H9 (cell line): Measurements from ENCODE around the gene NAB2. TPM values are rescaled to one million over a fixed set of nuclear protein-coding genes. Genes with fewer than 3 reads are reported as not detected.
"Not testable (repeated sequence)": the region's sequence is repeated elsewhere in the genome, so short reads cannot be mapped to it uniquely, and the experiment has no call there.

Source experiments
- DNase-seq: peaks from one replicate; pipeline ENCODE4 v3.0.0-alpha.2; 2017
- H2AFZ ChIP-seq: one replicate; pipeline ENCODE4 v1.6.1; 2013; ENCODE audit warnings: mild to moderate bottlenecking, low read length, control low read depth, moderate library complexity
- H2AK5ac ChIP-seq: 2 replicates; pipeline ENCODE4 v1.6.1; 2013; ENCODE audit warnings: low read length, control low read depth, mixed read lengths; ENCODE audit not compliant: insufficient read length
- H2BK120ac ChIP-seq: one replicate; pipeline ENCODE4 v1.6.1; 2013; ENCODE audit warnings: low read depth, mild to moderate bottlenecking, low read length, control low read depth, inconsistent platforms; ENCODE audit not compliant: poor library complexity, severe bottlenecking
- H2BK12ac ChIP-seq: 2 replicates; pipeline ENCODE4 v1.6.1; 2013; ENCODE audit warnings: low read length, control low read depth, mixed read lengths, low read depth; ENCODE audit not compliant: insufficient read length
- H2BK15ac ChIP-seq: 2 replicates; pipeline ENCODE4 v1.6.1; 2013; ENCODE audit warnings: low read depth, low read length, control low read depth
- H2BK20ac ChIP-seq: one replicate; pipeline ENCODE4 v1.6.1; 2013; ENCODE audit warnings: low read depth, mild to moderate bottlenecking, low read length, control low read depth, inconsistent platforms; ENCODE audit not compliant: poor library complexity, severe bottlenecking
- H2BK5ac ChIP-seq: 2 replicates; pipeline ENCODE4 v1.6.1; 2013; ENCODE audit warnings: low read length, control low read depth, mixed read lengths; ENCODE audit not compliant: insufficient read length
- H3K14ac ChIP-seq: 2 replicates; pipeline ENCODE4 v1.6.1; 2013; ENCODE audit warnings: low read length, control low read depth; ENCODE audit not compliant: insufficient read depth
- H3K18ac ChIP-seq: 2 replicates; pipeline ENCODE4 v1.6.1; 2013; ENCODE audit warnings: low read depth, mild to moderate bottlenecking, mixed read lengths, low read length, control low read depth; ENCODE audit not compliant: insufficient read length
- H3K23ac ChIP-seq: 2 replicates; pipeline ENCODE4 v1.6.1; 2013; ENCODE audit warnings: low read length, control low read depth, mixed read lengths, low read depth; ENCODE audit not compliant: insufficient read length
- H3K23me2 ChIP-seq: 2 replicates; pipeline ENCODE4 v1.6.1; 2013; ENCODE audit warnings: low read depth, mild to moderate bottlenecking, mixed read lengths, low read length, control low read depth; ENCODE audit not compliant: insufficient read length, poor library complexity, severe bottlenecking
- H3K27ac ChIP-seq: 2 replicates; pipeline ENCODE4 v1.5.1; 2013; ENCODE audit warnings: low read length, control low read depth, mixed read lengths, low read depth; ENCODE audit not compliant: insufficient read length
- H3K27me3 ChIP-seq: 2 replicates; pipeline ENCODE4 v1.6.1; 2013; ENCODE audit warnings: low read length, control low read depth, inconsistent platforms; ENCODE audit not compliant: insufficient read depth
- H3K4ac ChIP-seq: 2 replicates; pipeline ENCODE4 v1.6.1; 2013; ENCODE audit warnings: low read depth, mild to moderate bottlenecking, control low read depth, inconsistent platforms, low read length, moderate library complexity
- H3K4me1 ChIP-seq: 2 replicates; pipeline ENCODE4 v1.6.1; 2013; ENCODE audit warnings: low read length, control low read depth, inconsistent platforms; ENCODE audit not compliant: insufficient read depth
- H3K4me2 ChIP-seq: 2 replicates; pipeline ENCODE4 v1.6.1; 2013; ENCODE audit warnings: low read length, control low read depth, mixed read lengths; ENCODE audit not compliant: insufficient read length, insufficient read depth
- H3K56ac ChIP-seq: 2 replicates; pipeline ENCODE4 v1.6.1; 2013; ENCODE audit warnings: low read depth, mild to moderate bottlenecking, mixed read lengths, low read length, control low read depth; ENCODE audit not compliant: insufficient read length
- H3K79me1 ChIP-seq: 2 replicates; pipeline ENCODE4 v1.6.1; 2013; ENCODE audit warnings: low read depth, mild to moderate bottlenecking, moderate library complexity, low read length, control low read depth, inconsistent platforms; ENCODE audit not compliant: insufficient read depth, poor library complexity, severe bottlenecking
- H3K79me2 ChIP-seq: 2 replicates; pipeline ENCODE4 v1.6.1; 2013; ENCODE audit warnings: low read length, control low read depth, inconsistent platforms; ENCODE audit not compliant: insufficient read depth
- H3K9ac ChIP-seq: 2 replicates; pipeline ENCODE4 v1.6.1; 2013; ENCODE audit warnings: low read length, control low read depth, mixed read lengths; ENCODE audit not compliant: insufficient read length; ENCODE audit errors: extremely low read depth
- H3K9me3 ChIP-seq: one replicate; pipeline ENCODE4 v1.6.1; 2013; ENCODE audit warnings: low read depth, low read length, inconsistent platforms; ENCODE audit not compliant: control insufficient read depth
- H3T11ph ChIP-seq: one replicate; pipeline ENCODE4 v1.6.1; 2013; ENCODE audit warnings: mild to moderate bottlenecking, low read length, control low read depth, inconsistent platforms
- H4K20me1 ChIP-seq: one replicate; pipeline ENCODE4 v1.6.1; 2013; ENCODE audit not compliant: control insufficient read depth, insufficient read length, insufficient read depth
- H4K5ac ChIP-seq: 2 replicates; pipeline ENCODE4 v1.6.1; 2013; ENCODE audit warnings: low read depth, mild to moderate bottlenecking, mixed read lengths, low read length, control low read depth; ENCODE audit not compliant: insufficient read length
- H4K8ac ChIP-seq: replicated peaks from 2 replicates; pipeline ENCODE4 v1.6.1; 2013; ENCODE audit warnings: low read length, control low read depth, mixed read lengths, low read depth; ENCODE audit not compliant: insufficient read length
- H4K91ac ChIP-seq: 2 replicates; pipeline ENCODE4 v1.6.1; 2013; ENCODE audit warnings: low read depth, mild to moderate bottlenecking, moderate library complexity, mixed read lengths, low read length, control low read depth; ENCODE audit not compliant: insufficient read length
- H3K27ac Mint-ChIP-seq, 3 experiments: 2 replicates in 2 of 3; 3 replicates in 1 of 3; pipeline ENCODE4 v1.8.0; 2020 to 2021; ENCODE audit warnings: mixed read lengths in 3 of 3, mild to moderate bottlenecking in 1 of 3, moderate library complexity in 1 of 3
- H3K27me3 Mint-ChIP-seq: 2 replicates; pipeline ENCODE4 v1.8.0; 2021; ENCODE audit warnings: low read depth, mild to moderate bottlenecking, moderate library complexity, mixed read lengths
- H3K36me3 Mint-ChIP-seq, 3 experiments: 2 replicates in 2 of 3; 3 replicates in 1 of 3; pipeline ENCODE4 v1.8.0; 2020 to 2021; ENCODE audit warnings: low read depth in 3 of 3, mixed read lengths in 3 of 3; ENCODE audit not compliant: insufficient read depth in 1 of 3
- H3K4me1 Mint-ChIP-seq, 2 experiments: 2 replicates each; pipeline ENCODE4 v1.8.0; 2020; ENCODE audit warnings: mixed read lengths in 2 of 2
- H3K4me3 Mint-ChIP-seq, 2 experiments: 2 replicates in 1 of 2; 3 replicates in 1 of 2; pipeline ENCODE4 v1.8.0; 2020 to 2021; ENCODE audit warnings: mild to moderate bottlenecking in 2 of 2, mixed read lengths in 2 of 2, moderate library complexity in 1 of 2
- H3K9me3 Mint-ChIP-seq, 2 experiments: 2 replicates in 1 of 2; 3 replicates in 1 of 2; pipeline ENCODE4 v1.8.0; 2020; ENCODE audit warnings: mild to moderate bottlenecking in 2 of 2, mixed read lengths in 2 of 2, moderate library complexity in 1 of 2
- WGBS: extraction: QIAGEN DNeasy Blood & Tissue Kit; methylation state at CpG from one replicate; pipeline ENCODE4 v1.1.7; 2013; ENCODE audit warnings: missing lambda C conversion rate, low lambda C conversion rate, mixed read lengths; ENCODE audit not compliant: insufficient read length; ENCODE audit errors: extremely low coverage; 5-methylcytosine and 5-hydroxymethylcytosine counted together
- total RNA-seq: library from RNA; stranded (reverse); gene quantifications from 2 replicates; pipeline ENCODE4 v1.2.1, GENCODE V29; 2021

NAB2 gene
- total RNA-seq, 1 experiment from 2014 or later = 67.8 TPM

- H3K27me3 Mint-ChIP-seq, H3K18ac ChIP-seq, H3K56ac ChIP-seq, H3K4me1 Mint-ChIP-seq, H3K79me2 ChIP-seq, H3K79me1 ChIP-seq, H3K23me2 ChIP-seq, DNase-seq, H3K27me3 ChIP-seq, H2AFZ ChIP-seq, H2BK15ac ChIP-seq, H3K9me3 ChIP-seq, H3K23ac ChIP-seq, H4K91ac ChIP-seq, H2BK12ac ChIP-seq, H3K9ac ChIP-seq, H4K5ac ChIP-seq, H3K4me2 ChIP-seq, H2AK5ac ChIP-seq, H3K27ac ChIP-seq, H3K9me3 Mint-ChIP-seq, H4K20me1 ChIP-seq, H2BK5ac ChIP-seq, H3K4me1 ChIP-seq, H3K4me3 Mint-ChIP-seq, H3K4ac ChIP-seq, H4K8ac ChIP-seq, H3K14ac ChIP-seq, H2BK120ac ChIP-seq, H2BK20ac ChIP-seq, H3T11ph ChIP-seq: not testable (repeated sequence)
- H3K27ac Mint-ChIP-seq = peak overlapping the region in 1 of 3 experiments; percentile 39; a peak in 1 of 7 replicates
- no CpG with 5 or more reads among the region's 4 CpGs for WGBS
- H3K36me3 Mint-ChIP-seq = peaks cover 19 to 43% (median 36%) of the 10 kb centered on the region in 3 experiments; a peak in 6 of 7 replicates
Observed at GRCh38 chr12:57053901-57054300, 35.0 kb upstream of the NAB2 start.
